ENCODE data around the gene MEFV.

DNA sequence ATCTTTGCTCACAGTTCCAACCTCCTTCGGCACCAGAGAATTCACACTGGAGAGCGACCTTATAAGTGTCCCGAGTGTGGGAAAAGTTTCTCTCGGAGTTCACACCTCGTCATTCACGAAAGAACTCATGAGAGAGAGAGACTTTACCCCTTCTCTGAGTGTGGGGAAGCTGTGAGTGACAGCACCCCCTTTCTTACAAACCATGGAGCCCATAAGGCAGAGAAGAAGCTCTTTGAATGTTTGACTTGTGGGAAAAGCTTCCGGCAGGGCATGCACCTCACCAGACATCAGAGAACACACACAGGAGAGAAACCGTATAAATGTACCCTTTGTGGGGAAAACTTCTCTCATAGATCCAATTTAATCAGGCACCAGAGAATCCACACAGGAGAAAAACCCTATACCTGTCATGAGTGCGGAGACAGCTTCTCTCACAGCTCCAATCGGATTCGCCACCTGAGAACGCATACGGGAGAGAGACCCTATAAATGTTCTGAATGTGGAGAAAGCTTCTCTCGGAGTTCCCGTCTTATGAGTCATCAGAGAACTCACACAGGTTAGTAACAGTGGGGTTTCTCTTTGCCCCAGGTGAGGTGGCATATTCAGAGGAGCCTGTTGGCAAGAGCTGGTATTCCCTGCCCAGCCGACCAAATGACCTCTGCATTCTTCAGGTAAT lies 33.7 kb upstream of the MEFV start:
- TF ChIP-seq, protein P1, sequence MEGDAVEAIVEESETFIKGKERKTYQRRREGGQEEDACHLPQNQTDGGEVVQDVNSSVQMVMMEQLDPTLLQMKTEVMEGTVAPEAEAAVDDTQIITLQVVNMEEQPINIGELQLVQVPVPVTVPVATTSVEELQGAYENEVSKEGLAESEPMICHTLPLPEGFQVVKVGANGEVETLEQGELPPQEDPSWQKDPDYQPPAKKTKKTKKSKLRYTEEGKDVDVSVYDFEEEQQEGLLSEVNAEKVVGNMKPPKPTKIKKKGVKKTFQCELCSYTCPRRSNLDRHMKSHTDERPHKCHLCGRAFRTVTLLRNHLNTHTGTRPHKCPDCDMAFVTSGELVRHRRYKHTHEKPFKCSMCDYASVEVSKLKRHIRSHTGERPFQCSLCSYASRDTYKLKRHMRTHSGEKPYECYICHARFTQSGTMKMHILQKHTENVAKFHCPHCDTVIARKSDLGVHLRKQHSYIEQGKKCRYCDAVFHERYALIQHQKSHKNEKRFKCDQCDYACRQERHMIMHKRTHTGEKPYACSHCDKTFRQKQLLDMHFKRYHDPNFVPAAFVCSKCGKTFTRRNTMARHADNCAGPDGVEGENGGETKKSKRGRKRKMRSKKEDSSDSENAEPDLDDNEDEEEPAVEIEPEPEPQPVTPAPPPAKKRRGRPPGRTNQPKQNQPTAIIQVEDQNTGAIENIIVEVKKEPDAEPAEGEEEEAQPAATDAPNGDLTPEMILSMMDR (IDR thresholded peaks at IDR 0.05) = no peak
- no peak for TF ChIP-seq POLR2A (IDR thresholded peaks at IDR 0.05)
